GM12878 (cell line): ENCODE results near the gene S100A12. TPM values are rescaled to one million over a fixed set of nuclear protein-coding genes. Genes with fewer than 3 reads are reported as not detected.

ENCODE experiments used
- ATAC-seq: fragments of 200-7000 bp; cut with Tn5 transposase; 3 replicates; pipeline ENCODE4 v1.9.1; 2020; ENCODE audit warnings: mild to moderate bottlenecking, moderate library complexity
- BruUV-seq: library from RNA; stranded (reverse); fragments of 400-500 nt; replicated peaks from 2 replicates; lab custom pipeline; 2021; lab: Mats Ljungman, UMichigan
- CTCF ChIA-PET: fragments of 300-600 bp; sonication (Branson Sonifier 250); formaldehyde crosslinking; extraction: SDS; loops from one replicate; lab custom pipeline; 2021; ENCODE audit warnings: inconsistent platforms; lab: Yijun Ruan, JAX
- POLR2A ChIA-PET: fragments of 350-600 bp; formaldehyde crosslinking; extraction: SDS; loops from one replicate; lab custom pipeline; 2021; ENCODE audit warnings: inconsistent platforms; lab: Charles Lee
- RAD21 ChIA-PET: fragments of 300-600 bp; sonication (Branson Sonifier 250); formaldehyde crosslinking; loops from one replicate; lab custom pipeline; 2023; ENCODE audit warnings: antibody characterized with exemption; ENCODE audit not compliant: unreplicated experiment; lab: Charles Lee
- SMC1A ChIA-PET: fragments of 300-600 bp; sonication (Branson Sonifier 250); formaldehyde crosslinking; loops from one replicate; lab custom pipeline; 2023; ENCODE audit not compliant: unreplicated experiment, uncharacterized antibody; lab: Charles Lee
- DNase-seq: peaks from one replicate; pipeline ENCODE4 v3.0.0-alpha.2; 2011; ENCODE audit warnings: low read depth, low spot score
- FAIRE-seq: peaks from 3 replicates; lab custom pipeline; 2011; peaks lifted over from hg19 to GRCh38; lab: Jason Lieb, UNC
- H2AFZ ChIP-seq: 2 replicates; pipeline ENCODE4 v1.6.0; 2011; ENCODE audit warnings: low read depth, low read length, control low read depth; ENCODE audit not compliant: control insufficient read depth
- H3K27ac ChIP-seq: 2 replicates; pipeline ENCODE4 v1.5.1; 2011; ENCODE audit warnings: control low read depth; ENCODE audit not compliant: control insufficient read depth, insufficient read depth
- H3K27me3 ChIP-seq, 2 experiments: replicated peaks in 1 of 2; 2 replicates each; pipeline versions ENCODE4 v1.6.0 to v1.6.1; 2011; ENCODE audit warnings: low read length in 1 of 2; ENCODE audit not compliant: control insufficient read depth in 2 of 2, insufficient read depth in 2 of 2
- H3K36me3 ChIP-seq, 2 experiments: 2 replicates each; pipeline ENCODE4 v1.5.1; 2011; ENCODE audit warnings: low read length in 1 of 2; ENCODE audit not compliant: control insufficient read depth in 2 of 2, insufficient read depth in 2 of 2
- H3K4me1 ChIP-seq: 2 replicates; pipeline ENCODE4 v1.6.1; 2011; ENCODE audit warnings: mild to moderate bottlenecking, low read length, moderate library complexity, mixed read lengths; ENCODE audit not compliant: control insufficient read depth, insufficient read depth
- H3K4me2 ChIP-seq: 2 replicates; pipeline ENCODE4 v1.6.0; 2011; ENCODE audit warnings: control low read depth; ENCODE audit not compliant: control insufficient read depth, insufficient read depth
- H3K4me3 ChIP-seq: fragments of 200-600 bp; sonication (generic); 2 replicates; pipeline ENCODE4 v1.5.1; 2016
- H3K79me2 ChIP-seq: 2 replicates; pipeline ENCODE4 v1.6.0; 2011; ENCODE audit warnings: low read length; ENCODE audit not compliant: control insufficient read depth, insufficient read depth
- H3K9ac ChIP-seq: 2 replicates; pipeline ENCODE4 v1.8.0; 2011; ENCODE audit warnings: low read length, control low read depth, mixed read lengths; ENCODE audit not compliant: control insufficient read depth, insufficient read depth
- H3K9me3 ChIP-seq: replicated peaks from 3 replicates; pipeline ENCODE4 v1.5.1; 2011; ENCODE audit warnings: mild to moderate bottlenecking, low read length; ENCODE audit not compliant: control insufficient read depth, insufficient read depth
- H4K20me1 ChIP-seq: 2 replicates; pipeline ENCODE4 v1.6.0; 2011; ENCODE audit not compliant: control insufficient read depth, insufficient read depth
- BRCA1 ChIP-seq: IDR thresholded peaks from 2 replicates; pipeline ENCODE4 v1.6.1; 2011; ENCODE audit warnings: low read depth, low read length, improper control_type of control experiment
- CREB1 ChIP-seq: IDR thresholded peaks from 2 replicates; pipeline ENCODE4 v1.6.1; 2012; ENCODE audit warnings: low read depth, mild to moderate bottlenecking, inconsistent platforms
- E2F4 ChIP-seq: IDR thresholded peaks from 2 replicates; pipeline ENCODE4 v1.6.1; 2012; ENCODE audit warnings: low read depth, low read length, improper control_type of control experiment
- E4F1 ChIP-seq: fragments of 450-650 bp; IDR thresholded peaks from 2 replicates; pipeline ENCODE4 v1.6.1; 2018; ENCODE audit warnings: borderline replicate concordance, mild to moderate bottlenecking; ENCODE audit not compliant: partially characterized antibody
- NFYA ChIP-seq: IDR thresholded peaks from 2 replicates; pipeline ENCODE4 v1.6.1; 2011; ENCODE audit warnings: low read depth, mild to moderate bottlenecking, low read length, improper control_type of control experiment, borderline replicate concordance
- PBX3 ChIP-seq: IDR thresholded peaks from 2 replicates; pipeline ENCODE4 v1.6.1; 2011; ENCODE audit warnings: mild to moderate bottlenecking, low read depth, low read length, moderate library complexity; ENCODE audit not compliant: insufficient replicate concordance
- PKNOX1 ChIP-seq: fragments of 450-650 bp; IDR thresholded peaks from 2 replicates; pipeline ENCODE4 v1.6.1; 2016; ENCODE audit warnings: mild to moderate bottlenecking
- RAD21 ChIP-seq: IDR thresholded peaks from 2 replicates; pipeline ENCODE4 v1.6.1; 2011; ENCODE audit warnings: mild to moderate bottlenecking, low read depth, low read length, moderate library complexity; ENCODE audit not compliant: insufficient read depth
- SKIL ChIP-seq: fragments of 450-650 bp; IDR thresholded peaks from 2 replicates; pipeline ENCODE4 v1.6.1; 2017; ENCODE audit warnings: mild to moderate bottlenecking, low read depth, inconsistent platforms; ENCODE audit not compliant: poor library complexity, severe bottlenecking
- SMC3 ChIP-seq: IDR thresholded peaks from 2 replicates; pipeline ENCODE4 v1.6.1; 2011; ENCODE audit warnings: low read length, improper control_type of control experiment, borderline replicate concordance
- SP1 ChIP-seq: IDR thresholded peaks from one replicate; pipeline ENCODE4 v1.6.1; 2011; ENCODE audit warnings: low read depth, low read length
- SPI1 ChIP-seq: IDR thresholded peaks from 2 replicates; pipeline ENCODE4 v1.6.1; 2011; ENCODE audit warnings: low read depth, mild to moderate bottlenecking, low read length, moderate library complexity, borderline replicate concordance; ENCODE audit not compliant: insufficient read depth
- TBL1XR1 ChIP-seq: IDR thresholded peaks from 2 replicates; pipeline ENCODE4 v1.6.1; 2012; ENCODE audit warnings: low read depth, low read length, improper control_type of control experiment
- TCF7 ChIP-seq: IDR thresholded peaks from 2 replicates; pipeline ENCODE4 v1.6.1; 2014; ENCODE audit warnings: antibody characterized with exemption, borderline replicate concordance
- YY1 ChIP-seq: IDR thresholded peaks from 2 replicates; pipeline ENCODE4 v1.6.1; 2011; ENCODE audit warnings: low read depth, mild to moderate bottlenecking, low read length
- WGBS: methylation state at CpG from one replicate; pipeline ENCODE4 v1.1.6; 2016; ENCODE audit warnings: low lambda C conversion rate; ENCODE audit not compliant: insufficient replicate concordance, insufficient coverage; ENCODE audit errors: missing lambda C conversion rate; 5-methylcytosine and 5-hydroxymethylcytosine counted together
- in situ Hi-C: fragments of 300-500 bp; cut with MboI; formaldehyde crosslinking; loops from 9 replicates; pipeline ENCODE4 v1.14.3; 2018; ENCODE audit warnings: mixed read lengths
- intact Hi-C: fragments of 100-400 bp; cut with micrococcal nuclease; formaldehyde crosslinking; loops from one replicate; pipeline ENCODE4 v1.14.2; 2022; ENCODE audit not compliant: unreplicated experiment
- polyA plus RNA-seq, 11 experiments: library from polyadenylated mRNA; depleted of rRNA in 4 of 11; unstranded in 6 of 11; stranded (reverse) in 5 of 11; fragments of >200 nt; fragmentation: Nextera tagmentation in 4 of 11; fragmentation: Illumina TruSeq in 1 of 11; extraction: Ambion mirVana in 4 of 11; extraction: Trizol in 1 of 11; gene quantifications; 1 replicate in 1 of 11; 2 replicates in 10 of 11; pipeline versions ENCODE4 v1.2.1 to v1.2.3, GENCODE V29; 2011 to 2016; ENCODE audit warnings: inconsistent platforms in 2 of 11, missing spikeins in 2 of 11, low read depth in 1 of 11
- total RNA-seq, 4 experiments: library from RNA; depleted of rRNA in 3 of 4; stranded (reverse); fragments of >200 nt in 3 of 4; fragmentation: Illumina TruSeq in 1 of 4; extraction: Trizol in 1 of 4; gene quantifications; 2 replicates each; pipeline versions ENCODE4 v1.2.1 to v1.2.3, GENCODE V29; 2013 to 2021

Gene S100A12
- total and polyA plus RNA-seq, 10 of the 15 experiments (the other 5 are each of a cell fraction or from before 2014, with no cell fraction given), result not detected

GRCh38 chr1:153352523-153352922 is 22.9 kb downstream of the S100A12 start:
- ChIA-PET POLR2A (interaction anchor here (0.5 to 1.6 kb wide), 2 partner anchors 40 to 236 kb away, joined by 3 read pairs; partner anchors contain the start of gene PGLYRP3), SMC1A (interaction anchor here (0.6 to 6.2 kb wide), 19 partner anchors 9 to 1348 kb away, joined by 3 to 106 read pairs (median 4); partner anchors contain the start of gene PGLYRP3), RAD21 (interaction anchor here (0.6 to 8.4 kb wide), 8 partner anchors 9 to 380 kb away, joined by 3 to 94 read pairs (median 3); partner anchors contain the start of gene PGLYRP3), CTCF (interaction anchor here (0.6 to 8.6 kb wide), 39 partner anchors 8 to 1017 kb away, joined by 3 to 326 read pairs (median 3); partner anchors contain the start of genes LORICRIN and PGLYRP3)
- FAIRE-seq, result peak; percentile 68
- in situ Hi-C loops (loop anchor here (5.0 kb wide), 1 partner anchor 145 kb away; no protein-coding TSS in a partner anchor), intact Hi-C loops (loop anchor here (1.0 to 2.0 kb wide), 2 partner anchors 143 to 216 kb away; no protein-coding TSS in a partner anchor)
- ATAC-seq, result peak; percentile 73
- no TSS peak for BruUV-seq
- 2% methylated on average over 4 of the region's 4 CpGs for WGBS
- no peak overlapping the region for H3K27ac ChIP-seq
- no peak overlapping the region for H3K9ac ChIP-seq
- no peak overlapping the region for H3K4me3 ChIP-seq
- H3K4me1 ChIP-seq, result peaks cover 12% of the 10 kb centered on the region
- H2AFZ ChIP-seq, result no peak overlapping the region
- no peaks in the 10 kb centered on the region for H3K9me3 ChIP-seq
- H3K27me3 ChIP-seq, result no peaks in the 10 kb centered on the region
- H3K36me3 ChIP-seq, result no peaks in the 10 kb centered on the region
- no peaks in the 10 kb centered on the region for H3K79me2 ChIP-seq
- no peaks in the 10 kb centered on the region for H4K20me1 ChIP-seq
- no peak for DNase-seq
- no peak overlapping the region for H3K4me2 ChIP-seq
- TF ChIP-seq E2F4 (no peak), PBX3 (peak; percentile 31), RAD21 (peak; percentile 82), SMC3 (peak; percentile 83), SPI1 (peak; percentile 25; the same call in 1 of the 2 replicates), SKIL (peak; percentile 22), BRCA1 (no peak), E4F1 (no peak), TCF7 (no peak), YY1 (0 out of 2 replicates have a peak, but pooled peaks have one; percentile 31), PKNOX1 (peak; percentile 86), TBL1XR1 (no peak), CREB1 (no peak), SP1 (no peak), NFYA (no peak)
